Measurements from ENCODE around the gene TKFC.

Gene TKFC

GRCh38 chr11:61325649-61326414 lies 7.2 kb upstream of the TKFC start:
- DNase-seq (ENCODE audit: low read depth in 2 of 3, low spot score in 1 of 3): no peak

- no peak for DNase-seq (ENCODE audit: low read depth in 2 of 3, low spot score in 1 of 3)
Measured at GRCh38 chr11:61327669-61328071, 5.4 kb upstream of the TKFC start.

- DNase-seq (ENCODE audit: low read depth in 2 of 3, low spot score in 1 of 3): no peak
Measured at GRCh38 chr11:61328351-61328750, 4.7 kb upstream of the TKFC start.

DNA sequence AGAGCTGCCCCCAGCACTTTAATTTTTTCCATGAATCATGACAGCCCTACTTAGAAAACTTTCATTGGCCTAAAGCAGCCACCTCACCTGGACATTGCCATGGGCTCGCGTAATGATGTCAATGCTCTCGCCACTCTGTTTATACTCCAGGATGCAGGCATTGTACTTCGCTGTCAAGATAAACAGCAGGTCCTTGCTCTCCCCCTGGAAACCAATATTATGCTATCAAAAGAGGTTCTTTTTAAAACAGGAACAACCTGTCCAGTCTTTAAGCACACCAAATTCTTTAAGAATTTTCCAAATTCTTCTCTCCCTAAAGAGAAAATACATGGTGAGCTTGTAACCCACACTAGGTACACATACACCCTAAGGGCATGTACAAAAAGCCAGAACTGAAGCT lies 3.2 kb upstream of the TKFC start:
- DNase-seq (ENCODE audit: low read depth in 2 of 3, low spot score in 1 of 3): no peak

DNA sequence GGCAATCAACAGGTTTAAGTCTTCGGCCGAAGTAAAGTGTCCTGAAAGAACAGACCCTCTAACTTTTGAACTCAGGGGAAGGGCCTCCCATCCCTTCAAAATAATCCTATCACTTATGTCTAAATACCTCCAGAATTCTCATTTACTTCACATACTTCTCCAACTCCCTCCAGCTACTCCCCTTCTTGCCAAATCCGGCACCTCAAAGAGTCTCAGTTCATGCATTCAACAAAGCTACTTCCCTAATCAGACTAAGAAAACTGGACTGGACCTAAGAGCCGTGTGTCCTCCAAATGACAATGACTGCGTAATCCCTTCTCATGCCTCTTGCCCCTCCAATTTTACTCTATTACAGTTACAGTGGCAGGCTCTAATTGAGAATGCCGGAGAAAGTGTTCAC lies 1.4 kb upstream of the TKFC start:
- DNase-seq (ENCODE audit: low read depth in 2 of 3, low spot score in 1 of 3): no peak

GRCh38 chr11:61332281-61332796 lies 689 bp upstream of the TKFC start:
- no peak for DNase-seq (ENCODE audit: low read depth in 2 of 3, low spot score in 1 of 3)

DNA sequence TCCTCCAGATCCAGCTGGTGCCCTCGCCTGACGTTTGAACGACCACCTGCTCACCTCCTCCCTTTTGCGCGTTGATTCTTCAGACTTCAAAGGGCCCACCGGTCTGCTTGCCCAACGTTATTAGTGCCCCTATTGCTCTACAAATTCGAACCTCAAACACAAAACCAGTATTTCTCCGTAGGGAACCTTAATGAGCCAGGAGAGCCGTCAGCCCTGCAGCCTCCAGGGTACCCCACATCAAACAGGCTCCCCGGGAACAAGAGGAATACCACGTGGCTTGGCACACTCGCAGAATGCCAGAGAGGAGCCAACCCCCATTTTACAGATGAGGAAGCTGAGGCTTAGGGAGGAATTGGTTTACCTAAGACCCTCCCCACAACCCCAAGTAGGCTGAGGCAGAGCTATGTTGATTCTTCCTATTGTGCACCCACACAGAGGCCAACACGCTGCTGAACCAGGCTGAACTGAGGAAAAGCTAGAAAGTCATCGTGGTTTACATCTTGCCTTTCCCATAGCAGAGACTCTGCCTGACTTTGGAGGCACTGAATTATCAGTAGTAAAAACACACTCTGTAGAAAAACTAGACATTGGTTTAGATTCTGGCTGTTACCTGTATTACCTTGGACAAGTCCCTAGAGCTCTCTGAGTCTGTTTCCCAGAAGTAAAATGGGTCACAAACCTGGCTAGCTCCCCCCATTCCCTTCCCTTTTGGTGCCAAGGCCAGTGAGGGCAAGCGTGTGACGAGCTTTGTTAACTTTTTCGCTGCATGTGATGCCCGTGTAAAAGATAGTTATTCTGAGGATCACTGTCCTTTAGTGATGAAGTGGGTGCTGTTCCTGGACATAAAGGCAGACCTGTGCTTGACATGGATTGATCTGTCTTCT lies 764 bp downstream of the TKFC start:
- DNase-seq (ENCODE audit: low read depth in 2 of 3, low spot score in 1 of 3): peak in 1 of 3 donors; percentile 34

GRCh38 chr11:61334434-61335354 lies 1.7 kb downstream of the TKFC start:
- no peak for DNase-seq (ENCODE audit: low read depth in 2 of 3, low spot score in 1 of 3)

- no peak for DNase-seq (ENCODE audit: low read depth in 2 of 3, low spot score in 1 of 3)
Measured at GRCh38 chr11:61335355-61335710, 2.3 kb downstream of the TKFC start.

DNA sequence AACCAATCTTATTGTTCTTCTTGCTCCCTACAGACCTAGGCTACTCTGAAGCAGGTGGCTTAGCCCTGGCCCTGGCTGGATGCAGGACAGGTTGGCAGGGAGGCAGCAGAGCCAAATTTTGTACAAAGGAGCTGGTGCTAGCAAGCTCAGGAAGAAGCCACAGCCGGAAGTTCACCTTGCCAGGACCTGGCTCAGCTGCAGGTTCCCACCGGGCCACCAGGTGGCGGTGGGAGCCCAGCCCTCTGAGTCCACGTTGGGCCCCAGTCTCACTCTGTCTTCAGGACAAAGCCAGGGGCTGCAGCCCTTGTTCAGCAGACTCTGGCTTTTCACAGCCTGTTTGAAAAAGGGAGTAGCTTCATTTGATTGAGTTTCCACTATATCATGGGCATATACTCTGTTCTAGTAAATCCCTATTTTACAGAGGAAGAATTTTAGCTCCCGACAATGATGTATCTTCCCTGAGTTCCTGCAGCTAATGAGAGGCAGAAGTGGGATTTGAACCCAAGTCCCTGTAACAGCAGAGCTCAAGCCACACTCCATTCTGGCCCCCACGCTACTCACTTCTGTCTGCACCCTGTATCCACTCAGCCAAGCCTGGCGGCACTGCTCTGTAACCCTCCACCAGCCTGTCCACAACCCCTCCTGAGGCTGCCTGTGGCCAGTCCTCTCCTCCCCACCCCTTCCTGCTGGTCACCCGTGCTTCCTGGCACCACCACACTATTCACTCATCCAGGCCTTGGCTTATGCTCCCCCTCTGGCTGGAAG lies 3.3 kb downstream of the TKFC start:
- peak; percentile 71 to 81 (median 76) for DNase-seq (ENCODE audit: low read depth in 2 of 3, low spot score in 1 of 3)

- DNase-seq (ENCODE audit: low read depth in 2 of 3, low spot score in 1 of 3): no peak
Measured at GRCh38 chr11:61337706-61338470, 4.9 kb downstream of the TKFC start.

GRCh38 chr11:61338783-61339489 lies 5.9 kb downstream of the TKFC start:
- DNase-seq (ENCODE audit: low read depth in 2 of 3, low spot score in 1 of 3): no peak

DNA sequence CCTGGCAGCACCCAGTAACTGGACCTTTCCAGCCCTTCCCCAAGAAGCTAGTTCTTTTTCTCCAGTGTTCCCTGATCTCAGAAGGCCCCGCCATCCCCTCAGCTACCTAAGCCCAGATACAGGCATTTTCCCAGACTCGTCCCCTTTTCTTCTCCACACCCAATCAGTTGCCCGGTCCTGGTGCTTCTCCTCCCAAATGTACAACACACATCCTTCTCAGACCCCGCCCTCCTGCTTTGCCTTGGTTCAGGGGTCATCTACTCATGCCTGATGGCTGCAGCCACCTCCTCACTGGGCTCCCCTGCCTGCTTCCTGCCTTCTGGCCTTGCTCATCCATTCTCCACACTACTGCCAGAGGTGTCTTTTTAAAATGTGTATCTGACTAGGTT lies 6.5 kb downstream of the TKFC start:
- DNase-seq (ENCODE audit: low read depth in 2 of 3, low spot score in 1 of 3): no peak

DNA sequence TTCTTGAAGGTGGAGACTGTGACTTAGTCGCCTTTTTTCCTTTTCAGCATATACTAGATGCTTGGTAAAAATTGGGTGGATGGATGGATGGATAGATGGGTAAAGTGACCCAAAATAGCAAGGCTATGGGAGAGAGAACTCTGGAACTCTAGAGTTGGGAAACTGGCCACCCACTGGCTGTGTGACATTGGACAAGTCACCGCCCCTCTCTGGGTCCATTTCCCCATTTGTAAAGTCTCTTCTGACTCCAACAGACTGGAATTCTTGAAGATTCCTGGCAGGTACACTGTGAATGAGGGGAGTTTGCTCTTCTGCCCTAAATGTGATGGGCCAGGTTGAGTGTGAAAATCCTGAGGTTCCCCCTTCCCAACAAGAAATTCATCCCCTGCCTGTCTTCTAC lies 8.0 kb downstream of the TKFC start:
- no peak for DNase-seq (ENCODE audit: low read depth in 2 of 3, low spot score in 1 of 3)

DNA sequence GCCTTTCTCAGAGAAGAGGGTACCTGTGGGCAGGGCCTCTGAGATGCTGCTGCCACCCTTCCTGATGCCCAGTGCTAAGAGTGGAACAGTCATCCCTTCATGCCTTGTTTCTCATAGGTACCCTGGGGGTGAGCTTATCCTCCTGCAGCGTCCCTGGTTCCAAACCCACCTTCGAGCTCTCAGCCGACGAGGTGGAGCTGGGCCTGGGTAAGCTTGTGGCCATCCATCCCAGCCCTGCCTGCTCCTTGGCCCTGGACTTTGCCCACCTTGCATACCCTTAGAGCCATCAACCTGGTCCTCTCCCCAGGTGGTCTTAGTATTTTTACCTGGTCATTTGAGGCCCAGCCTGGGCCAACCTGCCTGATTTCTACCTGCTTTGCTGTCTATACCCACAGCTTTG lies 8.7 kb downstream of the TKFC start:
- DNase-seq (ENCODE audit: low read depth in 2 of 3, low spot score in 1 of 3): no peak

DNA sequence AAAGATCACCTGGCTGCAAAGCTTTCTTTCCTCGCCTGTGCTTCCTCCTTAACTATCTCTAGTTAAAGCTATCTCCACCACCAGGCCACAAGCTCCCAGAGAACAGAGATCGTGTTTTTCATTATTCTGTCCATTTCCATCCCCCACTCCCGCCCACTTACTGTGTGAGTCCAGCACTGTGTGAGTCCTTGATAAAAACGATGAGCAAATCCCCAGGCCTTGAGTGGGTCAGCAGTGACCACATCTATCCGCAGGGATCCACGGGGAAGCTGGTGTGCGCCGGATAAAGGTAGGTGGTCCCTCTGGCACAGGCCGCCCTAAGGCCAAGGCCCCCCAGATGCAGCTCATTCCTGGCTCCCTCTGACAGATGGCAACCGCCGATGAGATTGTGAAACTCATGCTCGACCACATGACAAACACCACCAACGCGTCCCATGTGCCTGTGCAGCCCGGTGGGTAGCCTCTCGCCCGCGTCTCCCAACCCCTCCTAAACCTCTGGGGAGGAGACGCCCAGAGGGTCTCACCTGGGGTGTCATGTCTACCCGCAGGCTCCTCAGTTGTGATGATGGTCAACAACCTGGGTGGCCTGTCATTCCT lies 9.3 kb downstream of the TKFC start:
- DNase-seq (ENCODE audit: low read depth in 2 of 3, low spot score in 1 of 3): no peak

- no peak for DNase-seq (ENCODE audit: low read depth in 2 of 3, low spot score in 1 of 3)
Measured at GRCh38 chr11:61343792-61344745, 11.0 kb downstream of the TKFC start.
